HL-60/S4 treated with retinoic acid at 250 ng/mL for 4 days and 3 days (cell line): ENCODE data around the gene ATXN10.
"Not testable (repeated sequence)": the region's sequence is repeated elsewhere in the genome, so short reads cannot be mapped to it uniquely, and the experiment has no call there.

Experiments
- in situ Hi-C: fragments of 300-500 bp; cut with MboI; formaldehyde crosslinking; loops from 2 replicates; pipeline ENCODE4 v1.7.0; 2022; ENCODE audit warnings: low sequenced_read_pairs

Gene ATXN10

GRCh38 chr22:45677063-45677462, 5.4 kb downstream of the ATXN10 start:
- in situ Hi-C loops = no loop called here

- in situ Hi-C loops = no loop called here
Measured at GRCh38 chr22:45678961-45679912, 7.6 kb downstream of the ATXN10 start.

- in situ Hi-C loops = no loop called here
Measured at GRCh38 chr22:45680932-45681700, 9.5 kb downstream of the ATXN10 start.

GRCh38 chr22:45682064-45682463, 10.4 kb downstream of the ATXN10 start:
- in situ Hi-C loops = no loop called here

GRCh38 chr22:45682773-45683172, 11.1 kb downstream of the ATXN10 start:
- in situ Hi-C loops = not testable (repeated sequence)

GRCh38 chr22:45683248-45683647, 11.6 kb downstream of the ATXN10 start:
- in situ Hi-C loops = no loop called here

- in situ Hi-C loops = no loop called here
Measured at GRCh38 chr22:45683680-45684079, 12.0 kb downstream of the ATXN10 start.

- in situ Hi-C loops = no loop called here
Measured at GRCh38 chr22:45684169-45684568, 12.5 kb downstream of the ATXN10 start.

- in situ Hi-C loops = no loop called here
Measured at GRCh38 chr22:45684752-45685574, 13.3 kb downstream of the ATXN10 start.

GRCh38 chr22:45686004-45686403, 14.4 kb downstream of the ATXN10 start:
- in situ Hi-C loops = no loop called here

- in situ Hi-C loops = no loop called here
Measured at GRCh38 chr22:45686836-45687235, 15.2 kb downstream of the ATXN10 start.

- in situ Hi-C loops = no loop called here
Measured at GRCh38 chr22:45688600-45689080, 17.0 kb downstream of the ATXN10 start.

GRCh38 chr22:45689211-45689610, 17.6 kb downstream of the ATXN10 start:
- in situ Hi-C loops = no loop called here

GRCh38 chr22:45690008-45690407, 18.4 kb downstream of the ATXN10 start:
- in situ Hi-C loops = no loop called here

GRCh38 chr22:45692549-45692948, 20.9 kb downstream of the ATXN10 start:
- in situ Hi-C loops = no loop called here

- in situ Hi-C loops = no loop called here
Measured at GRCh38 chr22:45693835-45694234, 22.2 kb downstream of the ATXN10 start.

- in situ Hi-C loops = no loop called here
Measured at GRCh38 chr22:45696227-45696626, 24.6 kb downstream of the ATXN10 start.

- in situ Hi-C loops = no loop called here
Measured at GRCh38 chr22:45698094-45698493, 26.5 kb downstream of the ATXN10 start.

- in situ Hi-C loops = no loop called here
Measured at GRCh38 chr22:45702981-45703380, 31.3 kb downstream of the ATXN10 start.

- in situ Hi-C loops = no loop called here
Measured at GRCh38 chr22:45703758-45704157, 32.1 kb downstream of the ATXN10 start.

GRCh38 chr22:45704648-45705047, 33.0 kb downstream of the ATXN10 start:
- in situ Hi-C loops = no loop called here
